HG03139 (cell line): ENCODE data around the gene SLC33A1.

ENCODE experiments used
- ATAC-seq: cut with Tn5 transposase; IDR thresholded peaks from one replicate; pipeline ENCODE4 v1.9.1; 2021; ENCODE audit not compliant: unreplicated experiment

SLC33A1 gene

DNA sequence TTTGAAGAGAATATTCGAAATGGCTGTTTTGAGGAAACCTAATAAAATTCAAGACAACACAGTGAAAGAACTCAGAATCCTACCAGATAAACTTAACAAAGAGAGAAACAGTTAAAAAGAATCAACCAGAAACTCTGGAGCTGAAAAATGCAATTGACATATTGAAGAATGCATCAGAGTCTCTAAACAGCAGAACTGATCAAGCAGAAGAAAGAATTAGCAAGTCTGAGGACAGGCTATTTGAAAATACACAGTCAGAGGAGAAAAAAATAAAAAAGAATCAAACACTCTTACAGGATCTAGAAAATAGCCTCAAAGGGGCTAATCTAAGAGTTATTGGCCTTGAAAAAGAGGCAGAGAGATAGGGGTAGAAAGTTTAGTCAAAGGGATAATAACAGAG is 61.7 kb downstream of the SLC33A1 start:
- no peak for ATAC-seq

DNA sequence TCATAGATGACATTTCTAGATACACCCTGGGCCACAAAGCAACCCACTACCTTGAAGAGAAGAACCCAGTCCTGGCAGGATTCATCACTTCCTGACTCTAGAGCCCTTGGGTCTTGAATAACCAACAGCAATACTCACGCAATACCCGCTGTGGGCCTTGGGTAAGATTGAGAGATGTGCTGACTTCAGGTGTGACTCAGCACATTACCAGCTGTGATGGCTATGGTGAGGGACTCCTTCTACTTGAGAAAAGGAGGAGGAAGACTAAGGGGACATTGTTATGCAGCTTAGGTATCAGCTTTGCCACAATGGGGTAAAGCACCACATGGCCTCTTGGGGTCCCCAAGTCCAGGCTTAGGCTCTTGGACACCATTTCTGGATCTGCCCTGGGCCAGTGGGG is 63.0 kb downstream of the SLC33A1 start:
- no peak for ATAC-seq

DNA sequence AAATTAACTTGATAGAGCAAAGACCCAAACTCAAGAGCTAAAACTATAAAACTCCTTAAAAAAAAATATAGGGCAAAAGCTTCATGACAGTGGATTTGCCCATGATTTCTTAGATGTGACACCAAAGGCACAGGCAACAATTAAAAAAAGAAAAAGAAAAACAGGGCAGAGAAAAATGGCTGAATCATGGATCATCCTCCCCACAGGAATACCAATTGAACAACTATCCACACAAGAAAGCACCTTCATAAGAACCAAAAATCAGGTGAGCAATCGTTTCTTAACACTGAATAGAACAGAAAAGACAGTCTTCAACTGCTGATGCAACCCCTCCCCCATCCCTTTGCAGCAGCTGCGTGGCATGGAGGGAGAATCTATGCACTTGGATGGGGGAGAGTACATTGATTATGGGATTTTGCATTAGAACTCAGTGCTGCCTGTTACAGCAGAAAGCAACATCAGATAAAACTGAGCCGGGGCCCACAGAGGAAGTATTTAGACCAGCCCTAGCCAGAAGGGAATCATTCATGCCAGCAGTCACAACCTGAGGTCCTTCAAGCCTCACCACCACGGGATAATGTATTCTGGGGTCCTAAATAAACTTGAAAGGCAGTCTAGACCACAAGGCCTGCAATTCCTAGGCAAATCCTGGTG is 63.8 kb downstream of the SLC33A1 start:
- no peak for ATAC-seq

DNA sequence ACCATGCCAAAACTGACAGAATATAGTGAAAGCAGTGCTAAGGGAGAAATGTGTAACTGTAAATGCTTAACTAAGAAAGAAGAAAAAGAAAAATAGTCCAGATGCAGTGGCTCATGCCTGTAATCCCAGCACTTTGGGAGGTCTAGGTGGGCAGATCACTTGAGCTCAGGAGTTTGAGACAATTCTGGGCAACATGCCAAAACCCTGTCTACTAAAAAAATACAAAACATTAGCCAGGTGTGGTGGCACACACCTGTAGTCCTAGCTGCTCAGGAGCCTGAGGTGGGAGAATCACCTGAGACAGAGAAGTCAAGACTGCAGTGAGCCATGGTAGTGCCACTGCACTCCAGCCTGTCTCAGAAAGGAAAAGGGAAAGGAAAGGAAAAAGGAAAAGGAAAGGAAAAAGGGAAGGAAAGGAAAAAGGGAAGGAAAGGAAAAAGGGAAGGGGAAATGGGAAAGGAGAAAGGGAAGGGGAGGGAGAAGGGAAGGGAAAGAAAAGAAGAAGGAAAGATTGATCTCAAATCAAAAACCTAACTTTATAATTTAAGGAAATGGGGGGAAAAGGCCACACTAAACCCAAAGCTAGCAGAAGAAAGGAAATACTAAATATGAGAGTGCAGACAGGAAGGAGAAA is 68.4 kb downstream of the SLC33A1 start:
- no peak for ATAC-seq

DNA sequence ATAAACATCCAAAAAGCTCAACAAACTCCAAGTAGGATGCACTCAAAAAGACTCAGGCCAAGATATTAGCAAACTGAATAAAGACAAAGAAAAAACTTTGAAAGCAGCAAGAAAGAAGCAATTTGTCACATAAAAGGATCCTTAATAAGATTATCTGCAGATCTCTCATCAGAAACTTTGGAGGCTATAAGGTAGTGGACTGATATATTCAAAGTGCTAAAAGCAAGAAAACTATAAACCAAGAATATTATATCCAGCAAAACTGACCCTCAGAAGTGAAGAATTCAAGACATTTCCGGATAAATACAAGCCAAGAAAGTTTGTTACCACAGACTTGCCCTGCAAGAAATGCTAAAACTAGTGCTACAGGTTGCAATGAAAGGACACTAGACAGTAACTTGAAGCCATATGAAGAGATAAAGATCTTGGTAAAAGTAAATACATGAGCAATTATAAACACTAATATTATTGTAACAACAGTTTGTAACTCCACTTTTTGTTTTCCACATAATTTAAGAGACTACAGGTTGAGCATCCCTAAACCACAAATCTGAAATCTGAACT is 71.8 kb downstream of the SLC33A1 start:
- ATAC-seq = no peak

DNA sequence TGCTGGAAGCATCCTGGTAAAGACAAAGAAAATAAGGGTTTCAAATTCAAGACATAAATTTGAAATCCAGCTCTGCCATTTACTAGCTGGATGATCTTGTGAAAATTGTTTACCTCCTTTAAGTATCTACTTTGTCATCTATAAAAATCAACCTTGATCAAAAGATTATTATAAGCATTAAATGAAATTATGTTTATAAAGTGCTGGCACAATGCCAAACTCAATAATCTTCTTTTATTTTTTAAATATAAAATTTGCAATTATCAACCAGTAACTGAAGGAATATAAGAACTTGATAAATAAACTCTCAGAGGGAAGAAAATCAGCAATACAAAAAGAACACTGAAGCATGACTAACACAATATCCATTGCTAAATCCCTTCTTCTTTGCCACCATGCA is 73.9 kb downstream of the SLC33A1 start:
- ATAC-seq = no peak

DNA sequence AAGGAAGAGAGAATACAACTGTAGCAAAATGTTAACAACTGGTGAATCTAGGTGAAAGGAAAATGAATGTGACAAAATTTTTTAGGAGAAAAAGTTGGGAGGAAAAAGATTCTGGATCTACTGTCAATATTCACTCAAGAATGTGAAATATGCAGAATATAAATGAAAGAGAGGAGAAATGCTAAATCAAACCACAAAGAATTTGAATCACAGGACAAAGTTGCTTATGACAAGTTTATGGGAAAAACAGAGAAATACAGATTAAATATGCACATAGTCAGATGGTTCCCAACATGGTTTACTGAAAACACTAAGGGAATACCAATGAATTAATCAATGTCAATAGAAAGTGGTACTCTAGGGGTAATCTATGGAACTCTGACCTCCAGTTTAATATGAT is 75.8 kb downstream of the SLC33A1 start:
- no peak for ATAC-seq

DNA sequence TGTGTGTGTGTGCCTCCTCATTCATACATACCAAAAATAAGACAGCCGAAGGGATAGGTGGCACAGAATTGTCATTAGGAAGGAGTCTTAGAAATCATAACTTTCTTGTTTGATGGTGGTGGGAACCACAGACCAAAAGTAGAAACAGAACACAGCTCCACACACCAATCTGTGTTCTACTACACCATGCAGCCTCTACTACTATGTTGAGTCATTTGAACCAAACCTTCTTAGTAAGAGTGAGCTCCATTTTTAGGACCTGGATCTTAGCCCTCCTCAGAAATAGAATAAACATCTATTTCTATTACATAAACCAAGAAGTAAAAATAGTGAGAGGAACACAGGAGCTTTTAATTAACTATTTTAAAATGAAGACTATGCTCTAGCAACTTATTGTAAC is 81.4 kb downstream of the SLC33A1 start:
- ATAC-seq = no peak

DNA sequence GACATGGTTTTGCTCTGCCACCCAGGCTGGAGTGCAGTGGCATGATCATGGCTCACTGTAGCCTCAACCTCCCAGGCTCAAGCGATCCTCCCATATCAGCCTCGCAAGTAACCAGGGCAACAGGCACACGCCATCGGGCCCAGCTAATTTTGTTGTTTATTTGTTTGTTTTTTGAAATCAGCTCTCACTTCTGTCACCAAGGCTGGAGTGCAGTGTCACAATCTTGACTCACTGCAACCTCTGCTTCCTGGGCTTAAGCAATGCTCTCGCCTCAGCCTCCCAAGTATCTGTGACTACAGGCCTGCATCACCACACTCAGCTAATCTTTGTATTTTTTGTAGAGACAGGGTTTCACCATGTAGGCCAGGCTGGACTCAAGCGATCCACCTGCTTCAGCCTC is 83.1 kb downstream of the SLC33A1 start:
- ATAC-seq = no peak
